Measurements from ENCODE around the gene SLCO4C1.
"Not testable (repeated sequence)": the region's sequence is repeated elsewhere in the genome, so short reads cannot be mapped to it uniquely, and the experiment has no call there.

SLCO4C1 gene, protein sequence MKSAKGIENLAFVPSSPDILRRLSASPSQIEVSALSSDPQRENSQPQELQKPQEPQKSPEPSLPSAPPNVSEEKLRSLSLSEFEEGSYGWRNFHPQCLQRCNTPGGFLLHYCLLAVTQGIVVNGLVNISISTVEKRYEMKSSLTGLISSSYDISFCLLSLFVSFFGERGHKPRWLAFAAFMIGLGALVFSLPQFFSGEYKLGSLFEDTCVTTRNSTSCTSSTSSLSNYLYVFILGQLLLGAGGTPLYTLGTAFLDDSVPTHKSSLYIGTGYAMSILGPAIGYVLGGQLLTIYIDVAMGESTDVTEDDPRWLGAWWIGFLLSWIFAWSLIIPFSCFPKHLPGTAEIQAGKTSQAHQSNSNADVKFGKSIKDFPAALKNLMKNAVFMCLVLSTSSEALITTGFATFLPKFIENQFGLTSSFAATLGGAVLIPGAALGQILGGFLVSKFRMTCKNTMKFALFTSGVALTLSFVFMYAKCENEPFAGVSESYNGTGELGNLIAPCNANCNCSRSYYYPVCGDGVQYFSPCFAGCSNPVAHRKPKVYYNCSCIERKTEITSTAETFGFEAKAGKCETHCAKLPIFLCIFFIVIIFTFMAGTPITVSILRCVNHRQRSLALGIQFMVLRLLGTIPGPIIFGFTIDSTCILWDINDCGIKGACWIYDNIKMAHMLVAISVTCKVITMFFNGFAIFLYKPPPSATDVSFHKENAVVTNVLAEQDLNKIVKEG

DNA sequence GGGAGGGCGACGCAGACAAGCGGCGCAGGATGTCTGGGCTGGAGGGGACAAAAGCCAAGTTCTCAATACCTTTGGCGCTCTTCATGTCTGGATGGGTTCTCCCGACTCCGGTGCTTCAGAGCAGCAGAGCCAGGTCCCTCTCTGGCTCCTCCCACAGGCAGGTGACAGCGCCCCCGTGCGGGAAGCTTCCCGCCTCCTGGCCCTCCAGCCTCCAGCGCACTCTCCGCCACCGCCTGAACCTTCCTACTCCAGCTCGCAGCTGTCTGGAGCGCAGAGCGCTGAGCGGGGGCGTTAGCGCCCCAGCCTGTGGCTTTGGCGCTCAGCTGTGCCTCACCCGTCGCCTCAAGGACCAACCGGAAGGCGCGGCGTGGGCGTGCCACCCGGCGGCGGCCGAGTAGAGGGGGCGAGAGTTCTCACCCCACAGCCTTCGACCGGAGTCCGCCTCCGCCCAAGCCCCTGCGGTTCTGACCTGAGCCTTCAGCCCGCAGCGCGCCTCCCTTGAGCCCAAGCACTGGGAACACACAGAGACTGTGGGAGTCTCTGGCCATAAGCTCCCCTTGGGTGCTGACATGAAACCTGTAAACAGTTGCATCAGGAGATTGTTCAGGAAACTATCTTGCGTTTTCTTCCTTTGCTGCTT lies at the start of gene SLCO4C1:
SLCO4C1 (minus strand) TSS at position 107 of the 640 bp plus-strand sequence; CDS start at position 85, 22 bp downstream.
- DNase-seq = peak; percentile 82 to 89

DNA sequence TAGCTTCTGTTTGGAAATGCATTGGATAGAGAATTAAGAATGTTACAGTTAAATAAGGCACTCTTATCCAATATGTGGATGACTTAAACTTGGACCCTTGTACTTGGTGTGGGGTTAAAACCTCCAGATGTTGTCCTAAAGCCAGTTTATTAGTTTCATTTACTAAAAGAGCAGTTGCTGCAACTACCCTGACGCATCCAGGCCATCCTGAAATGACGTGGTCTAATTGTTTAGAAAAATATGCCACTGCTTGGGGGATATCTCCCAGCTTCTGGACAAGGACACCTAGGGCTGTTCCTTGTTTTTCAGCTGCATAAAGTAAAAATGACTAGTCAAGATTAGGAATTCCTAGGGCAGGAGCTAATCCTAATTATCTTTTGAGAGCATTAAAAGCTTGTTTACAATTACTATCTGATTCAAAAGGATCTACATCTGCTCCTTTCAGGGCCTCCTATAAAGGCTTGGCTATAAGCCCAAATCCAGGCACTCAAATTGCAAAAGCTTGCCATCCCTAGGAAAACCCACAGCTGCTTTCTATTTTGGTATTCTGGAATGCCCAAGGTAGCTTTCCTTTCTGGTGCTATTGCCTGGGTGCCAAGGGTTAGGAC lies 45.7 kb upstream of the SLCO4C1 start:
- DNase-seq = peak; percentile 82 to 97

DNA sequence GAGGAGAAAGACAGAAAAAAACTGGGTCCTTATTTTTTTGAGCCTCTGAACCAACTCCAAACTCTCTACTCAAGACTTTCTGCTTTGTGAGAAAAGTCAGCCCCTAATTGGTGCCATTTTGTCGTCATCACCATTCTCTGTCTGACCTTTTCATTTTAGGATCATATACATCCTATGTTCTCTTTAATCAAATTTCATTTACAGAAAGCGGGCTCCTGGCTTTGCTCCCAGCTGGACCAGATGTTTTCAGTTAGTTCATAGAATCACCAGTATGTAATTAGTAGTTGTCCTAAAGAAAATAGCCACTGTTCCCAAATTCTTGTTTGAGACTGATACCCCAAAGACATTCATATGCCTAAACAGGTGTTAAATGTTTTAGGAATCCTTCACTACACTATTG lies 28.6 kb upstream of the SLCO4C1 start:
- no peak for DNase-seq

GRCh38 chr5:102318801-102319200 lies 22.7 kb upstream of the SLCO4C1 start:
- DNase-seq = not testable (repeated sequence)

- DNase-seq = no peak
Measured at GRCh38 chr5:102314328-102314727, 18.2 kb upstream of the SLCO4C1 start.

GRCh38 chr5:102313912-102314311 lies 17.8 kb upstream of the SLCO4C1 start:
- peak in 1 of 2 experiments; percentile 17 for DNase-seq

DNA sequence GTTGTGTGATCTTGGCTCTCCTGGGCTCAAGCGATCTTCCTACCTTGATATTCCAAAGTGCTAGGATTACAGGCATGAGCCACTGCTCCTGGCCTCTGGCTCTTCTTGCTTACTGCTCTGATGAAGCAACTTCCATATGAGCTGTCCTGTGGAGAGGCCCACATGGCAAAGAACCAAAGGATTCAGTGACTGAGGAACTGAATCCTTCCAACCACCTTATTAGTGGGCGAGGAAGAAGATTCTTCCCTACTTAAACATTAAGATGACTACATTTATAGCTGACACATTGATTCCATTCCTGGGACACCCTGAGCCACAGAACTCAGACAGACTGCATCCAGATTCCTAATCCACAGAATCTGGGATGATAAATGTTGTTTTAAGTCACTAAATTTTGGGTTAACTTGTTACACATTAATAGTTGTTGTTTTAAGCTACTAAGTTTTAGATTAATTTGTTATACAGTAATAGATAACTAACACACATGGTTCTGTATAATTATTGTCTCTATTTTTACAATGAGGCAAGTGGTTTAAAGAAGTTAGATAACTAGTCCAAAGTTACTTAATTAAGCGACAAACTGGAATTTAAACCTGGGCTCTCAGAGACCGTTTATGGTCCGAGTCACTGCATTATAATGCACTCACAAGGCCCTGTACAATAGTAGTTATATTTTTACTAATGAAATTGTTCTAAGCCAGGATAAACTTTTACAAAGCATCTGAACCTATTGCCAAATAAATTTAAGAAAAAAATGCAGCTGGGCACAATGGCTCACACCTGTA lies 16.7 kb upstream of the SLCO4C1 start:
- DNase-seq = no peak

DNA sequence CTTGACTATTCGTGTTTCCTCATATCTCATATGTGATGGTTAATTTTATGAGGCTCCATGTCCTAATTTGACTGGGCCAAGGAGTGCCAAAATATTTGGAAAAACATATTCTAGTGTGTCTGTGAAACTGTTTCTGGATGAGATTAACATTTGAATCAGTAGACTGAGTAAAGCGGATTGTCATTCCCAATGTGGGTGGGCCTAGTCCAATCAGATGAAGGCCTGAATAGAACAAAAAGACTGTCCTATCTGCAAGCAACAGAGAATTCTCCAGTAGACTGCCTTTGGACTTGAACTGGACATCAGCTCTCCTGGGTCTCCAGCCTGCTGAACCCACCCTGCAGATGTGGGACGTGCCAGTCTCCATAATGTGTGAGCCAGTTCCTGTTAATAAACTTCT lies 13.5 kb upstream of the SLCO4C1 start:
- no peak for DNase-seq

DNA sequence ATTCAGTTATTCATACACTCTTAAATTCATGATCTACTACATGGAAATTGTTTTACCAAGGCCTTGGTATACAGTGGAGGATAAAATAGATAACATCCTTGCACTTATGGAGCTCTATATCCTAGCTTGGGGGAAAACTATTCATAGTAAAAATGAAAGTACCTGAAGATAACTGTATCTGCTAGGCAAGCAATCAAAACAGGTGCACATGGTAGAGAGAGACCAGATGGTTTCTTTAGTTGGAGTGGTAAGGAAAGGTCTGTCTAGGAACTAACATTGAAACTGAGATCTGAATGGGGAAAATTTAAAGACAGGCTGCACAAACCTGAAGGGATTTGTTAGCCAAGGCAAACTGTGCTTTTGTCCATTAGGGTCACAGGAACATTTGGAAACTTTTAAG lies 11.1 kb upstream of the SLCO4C1 start:
- DNase-seq = peak; percentile 25 to 80

- DNase-seq = no peak
Measured at GRCh38 chr5:102306121-102306520, 10.0 kb upstream of the SLCO4C1 start.

DNA sequence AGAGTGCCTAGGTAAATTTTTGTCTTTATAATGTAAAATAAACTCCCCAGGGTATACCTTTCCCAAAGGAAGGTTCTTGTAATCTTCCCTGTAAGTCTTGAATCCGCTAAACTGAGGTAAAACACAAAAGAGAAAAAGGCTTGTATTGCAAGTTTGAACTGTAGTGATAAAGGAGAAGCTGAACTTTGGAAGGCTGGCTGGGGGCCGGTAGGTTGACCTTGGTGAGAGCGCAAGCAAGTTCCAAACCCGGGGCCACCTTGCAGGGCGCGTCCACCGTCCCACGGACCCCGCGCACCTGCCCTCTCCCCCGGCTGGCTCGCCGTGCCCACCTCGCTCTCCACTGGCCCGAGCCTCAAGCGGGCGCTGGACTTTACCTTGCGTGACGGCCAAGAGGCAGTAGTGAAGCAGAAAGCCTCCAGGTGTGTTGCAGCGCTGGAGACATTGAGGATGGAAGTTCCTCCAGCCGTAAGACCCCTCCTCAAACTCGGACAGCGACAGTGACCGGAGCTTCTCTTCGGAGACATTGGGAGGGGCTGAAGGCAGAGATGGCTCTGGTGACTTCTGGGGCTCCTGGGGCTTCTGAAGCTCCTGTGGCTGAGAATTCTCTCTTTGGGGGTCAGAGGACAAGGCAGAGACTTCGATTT lies 428 bp downstream of the SLCO4C1 start:
- no peak for DNase-seq

- DNase-seq = peak in 1 of 2 experiments; percentile 6
Measured at GRCh38 chr5:102294886-102295395, 1.1 kb downstream of the SLCO4C1 start.

GRCh38 chr5:102290004-102290403 lies 6.1 kb downstream of the SLCO4C1 start:
- DNase-seq = no peak

- DNase-seq = no peak
Measured at GRCh38 chr5:102289251-102289899, 6.7 kb downstream of the SLCO4C1 start.

- no peak for DNase-seq
Measured at GRCh38 chr5:102288630-102289029, 7.5 kb downstream of the SLCO4C1 start.

- DNase-seq = no peak
Measured at GRCh38 chr5:102286476-102286875, 9.6 kb downstream of the SLCO4C1 start.

- no peak for DNase-seq
Measured at GRCh38 chr5:102283102-102283797, 12.8 kb downstream of the SLCO4C1 start.

DNA sequence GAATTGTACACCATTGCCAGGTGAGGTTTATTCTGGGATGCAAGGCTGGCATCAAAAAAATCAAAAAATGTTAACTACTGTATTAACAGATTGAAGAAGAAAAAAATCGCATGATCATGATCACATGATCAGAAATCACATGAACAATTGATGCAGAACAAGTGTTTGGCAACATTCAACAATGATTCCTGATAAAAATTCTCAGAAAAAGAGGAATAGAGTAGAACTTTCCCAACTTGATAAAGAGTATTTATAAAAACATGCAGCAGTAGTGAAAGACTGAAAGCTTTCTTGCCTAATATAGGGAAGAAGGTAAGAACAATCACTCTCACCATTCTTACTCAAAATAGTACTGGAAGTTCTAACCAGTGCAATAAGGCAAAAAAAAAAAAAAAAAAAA lies 16.4 kb downstream of the SLCO4C1 start:
- DNase-seq = no peak

DNA sequence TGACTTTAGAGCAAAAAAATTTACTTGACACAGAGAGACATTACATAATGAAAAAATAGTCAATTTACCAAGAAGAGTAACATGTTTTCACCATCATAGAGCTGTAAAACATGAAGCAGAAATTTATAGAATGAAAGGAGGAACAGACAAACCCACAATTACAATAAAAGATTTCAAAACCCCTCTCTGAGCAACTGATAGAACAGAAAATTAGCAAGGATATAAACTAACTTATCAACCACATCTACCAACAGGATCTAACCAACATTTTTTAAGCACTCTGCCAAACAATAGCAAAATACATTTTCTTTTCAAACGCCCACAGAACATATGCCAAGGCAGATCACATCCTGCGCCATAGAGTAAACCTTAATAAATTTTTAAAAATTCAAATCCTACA lies 17.9 kb downstream of the SLCO4C1 start:
- no peak for DNase-seq

DNA sequence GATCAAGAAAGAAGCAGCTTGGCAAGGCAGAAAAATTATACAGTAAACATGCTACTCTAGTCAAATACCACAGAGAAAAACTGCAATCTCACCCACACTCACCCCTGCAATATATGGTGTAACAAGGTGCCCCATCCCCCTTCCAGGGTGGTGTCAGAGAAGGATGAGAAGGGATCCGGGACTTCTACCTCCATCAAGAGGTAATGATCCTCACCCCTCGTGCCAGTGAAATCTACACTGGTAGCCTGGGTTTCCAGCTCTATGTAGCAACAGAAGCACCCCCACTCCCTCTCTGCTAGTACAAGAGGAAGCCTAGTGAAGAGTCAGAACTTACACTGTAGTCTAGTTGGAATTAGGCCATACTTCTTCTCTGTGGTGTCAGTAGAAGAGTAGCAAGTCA lies 18.9 kb downstream of the SLCO4C1 start:
- DNase-seq = no peak

Data from NCI-H524 (cell line).